GM23338 (cell line): ENCODE measurements around the gene CNTNAP2.

Experiments used
- EZH2 ChIP-seq: fragments of 200-600 bp; sonication (generic); IDR thresholded peaks from one replicate; pipeline ENCODE4 v1.8.0; 2017; ENCODE audit warnings: antibody characterized with exemption, mild to moderate bottlenecking, low read depth; ENCODE audit not compliant: unreplicated experiment
- POLR2AphosphoS5 ChIP-seq: IDR thresholded peaks from 2 replicates; pipeline ENCODE4 v1.6.1; 2016; ENCODE audit warnings: antibody characterized with exemption, low read depth
- STAT1 ChIP-seq: IDR thresholded peaks from one replicate; pipeline ENCODE4 v1.6.1; 2016; ENCODE audit warnings: antibody characterized with exemption; ENCODE audit not compliant: unreplicated experiment
- TF ChIP-seq, protein P1 (sequence below), 2 experiments: fragments of 200-600 bp in 1 of 2; sonication (generic) in 1 of 2; conservative IDR thresholded peaks; 2 replicates each; pipeline versions ENCODE4 v1.5.1 to v1.6.1; 2016 to 2017; ENCODE audit warnings: antibody characterized with exemption in 2 of 2, low read depth in 2 of 2, mild to moderate bottlenecking in 2 of 2, moderate library complexity in 1 of 2

DNA sequence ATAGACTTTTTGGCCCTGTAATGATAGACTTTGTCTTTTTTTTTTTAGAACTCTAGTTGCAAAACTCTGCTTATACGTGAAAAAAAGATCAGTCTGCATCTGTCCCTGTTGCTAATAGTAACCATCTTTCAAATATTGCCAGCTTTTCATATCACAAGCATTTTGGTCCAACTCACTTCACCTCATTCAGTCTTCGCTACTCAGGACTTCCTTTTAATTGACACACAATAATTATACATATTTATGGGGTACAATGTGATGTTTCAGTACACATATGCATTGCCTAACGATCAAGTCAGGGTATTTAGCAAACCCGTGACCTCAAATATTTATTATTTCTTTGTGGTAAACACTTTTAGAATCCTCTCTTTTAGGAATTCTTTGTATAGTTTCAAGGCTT, 1606.9 kb downstream of the CNTNAP2 start:
- TF ChIP-seq, protein P1, sequence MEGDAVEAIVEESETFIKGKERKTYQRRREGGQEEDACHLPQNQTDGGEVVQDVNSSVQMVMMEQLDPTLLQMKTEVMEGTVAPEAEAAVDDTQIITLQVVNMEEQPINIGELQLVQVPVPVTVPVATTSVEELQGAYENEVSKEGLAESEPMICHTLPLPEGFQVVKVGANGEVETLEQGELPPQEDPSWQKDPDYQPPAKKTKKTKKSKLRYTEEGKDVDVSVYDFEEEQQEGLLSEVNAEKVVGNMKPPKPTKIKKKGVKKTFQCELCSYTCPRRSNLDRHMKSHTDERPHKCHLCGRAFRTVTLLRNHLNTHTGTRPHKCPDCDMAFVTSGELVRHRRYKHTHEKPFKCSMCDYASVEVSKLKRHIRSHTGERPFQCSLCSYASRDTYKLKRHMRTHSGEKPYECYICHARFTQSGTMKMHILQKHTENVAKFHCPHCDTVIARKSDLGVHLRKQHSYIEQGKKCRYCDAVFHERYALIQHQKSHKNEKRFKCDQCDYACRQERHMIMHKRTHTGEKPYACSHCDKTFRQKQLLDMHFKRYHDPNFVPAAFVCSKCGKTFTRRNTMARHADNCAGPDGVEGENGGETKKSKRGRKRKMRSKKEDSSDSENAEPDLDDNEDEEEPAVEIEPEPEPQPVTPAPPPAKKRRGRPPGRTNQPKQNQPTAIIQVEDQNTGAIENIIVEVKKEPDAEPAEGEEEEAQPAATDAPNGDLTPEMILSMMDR (conservative IDR thresholded peaks at IDR 0.05; ENCODE audit: low read depth in 2 of 2): no peak
- TF ChIP-seq EZH2 (no peak), POLR2AphosphoS5 (no peak), STAT1 (no peak)
